ENCODE measurements around the gene GINS3.

GINS3 gene

GRCh38 chr16:58426966-58427365 is 34.7 kb downstream of the GINS3 start:
- no peak for DNase-seq

- no peak for DNase-seq
Measured at GRCh38 chr16:58428621-58429542, 36.6 kb downstream of the GINS3 start.

- no peak for DNase-seq
Measured at GRCh38 chr16:58430718-58431117, 38.4 kb downstream of the GINS3 start.

GRCh38 chr16:58433569-58433951 is 41.3 kb downstream of the GINS3 start:
- no peak for DNase-seq

GRCh38 chr16:58435779-58436178 is 43.5 kb downstream of the GINS3 start:
- DNase-seq, result no peak

- DNase-seq, result no peak
Measured at GRCh38 chr16:58440131-58440530, 47.9 kb downstream of the GINS3 start.

- no peak for DNase-seq
Measured at GRCh38 chr16:58442547-58442946, 50.3 kb downstream of the GINS3 start.

GRCh38 chr16:58443783-58444182 is 51.5 kb downstream of the GINS3 start:
- DNase-seq, result no peak

- no peak for DNase-seq
Measured at GRCh38 chr16:58444265-58444664, 52.0 kb downstream of the GINS3 start.

- DNase-seq, result no peak
Measured at GRCh38 chr16:58448890-58449289, 56.6 kb downstream of the GINS3 start.

- DNase-seq, result no peak
Measured at GRCh38 chr16:58449306-58449705, 57.0 kb downstream of the GINS3 start.

- no peak for DNase-seq
Measured at GRCh38 chr16:58449768-58450167, 57.5 kb downstream of the GINS3 start.

- DNase-seq, result no peak
Measured at GRCh38 chr16:58450590-58450989, 58.3 kb downstream of the GINS3 start.

- DNase-seq, result no peak
Measured at GRCh38 chr16:58451265-58451689, 59.0 kb downstream of the GINS3 start.

GRCh38 chr16:58451945-58452401 is 59.7 kb downstream of the GINS3 start:
- no peak for DNase-seq

- no peak for DNase-seq
Measured at GRCh38 chr16:58452640-58453039, 60.4 kb downstream of the GINS3 start.

- no peak for DNase-seq
Measured at GRCh38 chr16:58454178-58454577, 61.9 kb downstream of the GINS3 start.

GRCh38 chr16:58454856-58455255 is 62.6 kb downstream of the GINS3 start:
- DNase-seq, result no peak
